ENCODE results near the gene FBLN2.

- TF ChIP-seq CTCF (IDR thresholded peaks at IDR 0.05) (no peak), POLR2AphosphoS5 (IDR thresholded peaks at IDR 0.05) (no peak), EP300 (IDR thresholded peaks at IDR 0.05) (no peak)
These were observed 109.8 kb downstream of the FBLN2 start for GRCh38 chr3:13658681-13659080.

Measured in esophagus muscularis mucosa (tissue), 4 donors.